Parathyroid adenoma (tissue), 2 donors: Measurements from ENCODE around the gene CHST11.

Source experiments
- H2AFZ ChIP-seq: fragments of 300-600 bp; sonication (generic); one replicate; pipeline ENCODE4 v1.7.0; 2017; ENCODE audit warnings: antibody characterized with exemption, mild to moderate bottlenecking
- H3K27ac ChIP-seq: fragments of 300-600 bp; sonication (generic); one replicate; pipeline ENCODE4 v1.7.0; 2017
- H3K27me3 ChIP-seq: fragments of 300-600 bp; sonication (generic); one replicate; pipeline ENCODE4 v1.7.0; 2017; ENCODE audit warnings: low read length; ENCODE audit not compliant: control insufficient read depth, insufficient read depth
- H3K36me3 ChIP-seq: fragments of 300-600 bp; sonication (generic); one replicate; pipeline ENCODE4 v1.7.0; 2017; ENCODE audit warnings: low read length; ENCODE audit not compliant: control insufficient read depth, insufficient read depth
- H3K4me1 ChIP-seq: fragments of 300-600 bp; sonication (generic); one replicate; pipeline ENCODE4 v1.7.0; 2017; ENCODE audit warnings: control low read depth
- H3K4me2 ChIP-seq: fragments of 300-600 bp; sonication (generic); one replicate; pipeline ENCODE4 v1.7.0; 2017; ENCODE audit warnings: low read length
- H3K4me3 ChIP-seq: fragments of 300-600 bp; sonication (generic); one replicate; pipeline ENCODE4 v1.7.0; 2017; ENCODE audit warnings: low read depth, low read length
- H3K79me2 ChIP-seq: fragments of 300-600 bp; sonication (generic); one replicate; pipeline ENCODE4 v1.7.0; 2017; ENCODE audit warnings: control low read depth
- H3K9ac ChIP-seq: fragments of 300-600 bp; sonication (generic); one replicate; pipeline ENCODE4 v1.7.0; 2017; ENCODE audit warnings: mild to moderate bottlenecking
- H3K9me3 ChIP-seq: fragments of 300-600 bp; sonication (generic); one replicate; pipeline ENCODE4 v1.7.0; 2017; ENCODE audit warnings: low read length; ENCODE audit not compliant: control insufficient read depth
- TF ChIP-seq, protein P1 (sequence below): fragments of 300-600 bp; sonication (generic); IDR thresholded peaks from one replicate; pipeline ENCODE4 v1.7.0; 2017; ENCODE audit warnings: antibody characterized with exemption, mild to moderate bottlenecking
- donor health status: primary hyperparathyroidism.

The CHST11 gene

GRCh38 chr12:104439137-104439536, 17.6 kb upstream of the CHST11 start:
- H3K79me2 ChIP-seq = no peaks in the 10 kb centered on the region
- no peak overlapping the region for H2AFZ ChIP-seq
- no peaks in the 10 kb centered on the region for H3K36me3 ChIP-seq
- no peak overlapping the region for H3K4me3 ChIP-seq
- H3K4me1 ChIP-seq = no peaks in the 10 kb centered on the region
- no peaks in the 10 kb centered on the region for H3K27me3 ChIP-seq
- no peak overlapping the region for H3K4me2 ChIP-seq
- TF ChIP-seq, protein P1, sequence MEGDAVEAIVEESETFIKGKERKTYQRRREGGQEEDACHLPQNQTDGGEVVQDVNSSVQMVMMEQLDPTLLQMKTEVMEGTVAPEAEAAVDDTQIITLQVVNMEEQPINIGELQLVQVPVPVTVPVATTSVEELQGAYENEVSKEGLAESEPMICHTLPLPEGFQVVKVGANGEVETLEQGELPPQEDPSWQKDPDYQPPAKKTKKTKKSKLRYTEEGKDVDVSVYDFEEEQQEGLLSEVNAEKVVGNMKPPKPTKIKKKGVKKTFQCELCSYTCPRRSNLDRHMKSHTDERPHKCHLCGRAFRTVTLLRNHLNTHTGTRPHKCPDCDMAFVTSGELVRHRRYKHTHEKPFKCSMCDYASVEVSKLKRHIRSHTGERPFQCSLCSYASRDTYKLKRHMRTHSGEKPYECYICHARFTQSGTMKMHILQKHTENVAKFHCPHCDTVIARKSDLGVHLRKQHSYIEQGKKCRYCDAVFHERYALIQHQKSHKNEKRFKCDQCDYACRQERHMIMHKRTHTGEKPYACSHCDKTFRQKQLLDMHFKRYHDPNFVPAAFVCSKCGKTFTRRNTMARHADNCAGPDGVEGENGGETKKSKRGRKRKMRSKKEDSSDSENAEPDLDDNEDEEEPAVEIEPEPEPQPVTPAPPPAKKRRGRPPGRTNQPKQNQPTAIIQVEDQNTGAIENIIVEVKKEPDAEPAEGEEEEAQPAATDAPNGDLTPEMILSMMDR = no peak
- H3K9me3 ChIP-seq = no peaks in the 10 kb centered on the region
- H3K9ac ChIP-seq = no peak overlapping the region
- no peak overlapping the region for H3K27ac ChIP-seq

DNA sequence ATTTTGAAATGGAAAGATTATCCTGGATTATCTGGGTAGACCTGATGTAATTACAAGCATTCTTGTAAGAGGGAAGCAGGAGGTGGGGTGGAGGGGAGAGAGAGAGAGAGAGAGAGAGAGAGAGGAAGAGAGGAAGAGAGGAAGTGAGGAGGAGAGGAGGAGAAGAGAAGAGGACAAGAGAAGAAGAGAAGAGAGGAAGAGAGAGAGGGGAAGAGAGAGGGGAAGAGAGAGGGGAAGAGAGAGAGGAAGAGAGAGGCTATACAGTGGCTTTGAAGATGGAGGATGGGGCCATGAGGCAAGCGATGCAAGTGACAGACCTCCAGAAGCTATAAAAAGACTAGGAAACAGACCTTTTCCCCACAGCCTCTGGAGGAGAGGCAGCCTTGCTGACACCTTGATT, 13.7 kb upstream of the CHST11 start:
- Histone ChIP-seq H3K9me3 (no peaks in the 10 kb centered on the region), H3K27ac (no peak overlapping the region), H3K36me3 (no peaks in the 10 kb centered on the region), H3K9ac (no peak overlapping the region), H3K4me1 (no peaks in the 10 kb centered on the region), H2AFZ (no peak overlapping the region), H3K4me2 (no peak overlapping the region), H3K27me3 (no peaks in the 10 kb centered on the region), H3K4me3 (no peak overlapping the region), H3K79me2 (no peaks in the 10 kb centered on the region)
- TF ChIP-seq, protein P1 = no peak

DNA sequence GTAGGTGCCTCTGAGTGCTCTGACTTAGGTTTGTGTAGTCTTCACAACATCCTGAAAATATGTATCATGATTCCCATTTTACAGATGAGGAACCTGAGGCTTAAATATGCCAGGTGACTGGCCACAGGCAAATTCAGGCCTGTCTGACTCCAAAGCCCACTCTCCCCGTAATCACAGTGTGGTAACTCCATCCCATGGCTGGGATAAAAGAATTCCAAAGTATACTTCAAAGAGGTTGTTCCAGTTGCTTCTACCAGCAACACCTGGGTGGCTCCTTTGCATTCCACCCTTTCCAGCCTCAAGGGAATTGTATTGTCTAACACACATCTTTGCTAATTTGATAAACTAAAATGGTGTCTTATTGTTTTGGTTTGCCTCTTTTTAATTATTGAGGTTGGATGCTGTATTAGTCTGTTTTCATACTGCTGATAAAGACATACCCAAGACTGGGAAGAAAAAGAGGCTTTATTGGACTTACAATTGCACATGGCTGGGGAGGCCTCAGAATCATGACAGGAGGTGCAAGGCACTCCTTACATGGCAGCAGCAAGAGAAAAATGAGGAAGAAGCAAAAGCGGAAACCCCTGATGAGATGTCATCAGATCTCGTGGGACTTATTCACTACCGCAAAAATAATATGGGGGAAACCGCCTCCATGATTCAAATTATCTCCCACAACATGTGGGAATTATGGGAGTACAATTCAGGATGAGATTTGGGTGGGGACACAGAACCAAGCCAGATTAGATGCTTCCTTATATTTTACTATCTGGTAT, 9.9 kb upstream of the CHST11 start:
- Histone ChIP-seq H3K9me3 (no peaks in the 10 kb centered on the region), H3K4me3 (no peak overlapping the region), H3K9ac (no peak overlapping the region), H3K4me2 (no peak overlapping the region), H3K27ac (no peak overlapping the region), H2AFZ (no peak overlapping the region), H3K4me1 (no peaks in the 10 kb centered on the region), H3K36me3 (no peaks in the 10 kb centered on the region), H3K79me2 (no peaks in the 10 kb centered on the region), H3K27me3 (no peaks in the 10 kb centered on the region)
- TF ChIP-seq, protein P1 = no peak

- H3K36me3 ChIP-seq = no peaks in the 10 kb centered on the region
- H3K9ac ChIP-seq = no peak overlapping the region
- no peaks in the 10 kb centered on the region for H3K79me2 ChIP-seq
- H3K27ac ChIP-seq = no peak overlapping the region
- H3K27me3 ChIP-seq = no peaks in the 10 kb centered on the region
- H3K4me2 ChIP-seq = no peak overlapping the region
- no peaks in the 10 kb centered on the region for H3K4me1 ChIP-seq
- H2AFZ ChIP-seq = no peak overlapping the region
- no peak overlapping the region for H3K4me3 ChIP-seq
- TF ChIP-seq, protein P1 = no peak
- H3K9me3 ChIP-seq = no peaks in the 10 kb centered on the region
These were observed 8.7 kb upstream of the CHST11 start for GRCh38 chr12:104448031-104448430.

GRCh38 chr12:104448451-104448850, 8.3 kb upstream of the CHST11 start:
- Histone ChIP-seq H3K9ac (no peak overlapping the region), H3K4me3 (no peak overlapping the region), H3K27ac (no peak overlapping the region), H3K4me2 (no peak overlapping the region), H3K36me3 (no peaks in the 10 kb centered on the region), H3K79me2 (no peaks in the 10 kb centered on the region), H3K9me3 (no peaks in the 10 kb centered on the region), H3K27me3 (no peaks in the 10 kb centered on the region), H3K4me1 (no peaks in the 10 kb centered on the region), H2AFZ (no peak overlapping the region)
- TF ChIP-seq, protein P1 = no peak
